Measurements from ENCODE around the gene IFRD2.
"Not testable (repeated sequence)": the region's sequence is repeated elsewhere in the genome, so short reads cannot be mapped to it uniquely, and the experiment has no call there.

The IFRD2 gene

GRCh38 chr3:50263478-50264382 lies 28.5 kb downstream of the IFRD2 start:
- no peak for DNase-seq (ENCODE audit: low read depth)

GRCh38 chr3:50262778-50263177 lies 29.5 kb downstream of the IFRD2 start:
- no peak overlapping the region for H3K4me3 ChIP-seq (ENCODE audit: low read depth, low read length)
- DNase-seq (ENCODE audit: low read depth): no peak
- no peak for TF ChIP-seq CTCF (conservative IDR thresholded peaks at IDR 0.05; ENCODE audit: low read depth, low read length)

More at GRCh38 chr3:50263478-50264382, 28.5 kb downstream of the IFRD2 start:
- H3K4me3 ChIP-seq (ENCODE audit: low read depth, low read length): no peak overlapping the region
- no peak for TF ChIP-seq CTCF (conservative IDR thresholded peaks at IDR 0.05; ENCODE audit: low read depth, low read length)

- not testable (repeated sequence) for H3K4me3 ChIP-seq (ENCODE audit: low read depth, low read length); DNase-seq (ENCODE audit: low read depth)
Observed at GRCh38 chr3:50262200-50262599, 30.0 kb downstream of the IFRD2 start.

- no peak overlapping the region for H3K4me3 ChIP-seq (ENCODE audit: low read depth, low read length)
- DNase-seq (ENCODE audit: low read depth): no peak
- no peak for TF ChIP-seq CTCF (conservative IDR thresholded peaks at IDR 0.05; ENCODE audit: low read depth, low read length)
Observed at GRCh38 chr3:50261505-50261904, 30.7 kb downstream of the IFRD2 start.

GRCh38 chr3:50260942-50261441 lies 31.2 kb downstream of the IFRD2 start:
- no peak for TF ChIP-seq CTCF (conservative IDR thresholded peaks at IDR 0.05; ENCODE audit: low read depth, low read length)
- DNase-seq (ENCODE audit: low read depth): peak; percentile 36
- H3K4me3 ChIP-seq (ENCODE audit: low read depth, low read length): no peak overlapping the region

GRCh38 chr3:50260027-50260941 lies 31.9 kb downstream of the IFRD2 start:
- TF ChIP-seq CTCF (conservative IDR thresholded peaks at IDR 0.05; ENCODE audit: low read depth, low read length): peak; percentile 58
- peak overlapping the region; percentile 60 for H3K4me3 ChIP-seq (ENCODE audit: low read depth, low read length)
- DNase-seq (ENCODE audit: low read depth): peak; percentile 90

- H3K4me3 ChIP-seq (ENCODE audit: low read depth, low read length): peak overlapping the region; percentile 34
- no peak for TF ChIP-seq CTCF (conservative IDR thresholded peaks at IDR 0.05; ENCODE audit: low read depth, low read length)
- no peak for DNase-seq (ENCODE audit: low read depth)
Observed at GRCh38 chr3:50259432-50260026, 32.7 kb downstream of the IFRD2 start.
